Esophagus squamous epithelium (tissue), 4 donors: ENCODE results near the gene TMCC3.

Experiments
- POLR2A ChIP-seq, 4 donors: fragments of 450-650 bp; IDR thresholded peaks; one replicate each; pipeline ENCODE4 v1.6.1; 2017; ENCODE audit warnings: antibody characterized with exemption in 4 of 4, mild to moderate bottlenecking in 4 of 4, moderate library complexity in 3 of 4
- TF ChIP-seq, protein P1 (sequence below), 6 experiments: fragments of 450-650 bp in 4 of 6; fragments of 200-600 bp in 2 of 6; sonication (generic) in 2 of 6; IDR thresholded peaks; one replicate each; pipeline ENCODE4 v1.5.1; 2016 to 2019; ENCODE audit warnings: antibody characterized with exemption in 6 of 6, mild to moderate bottlenecking in 4 of 6, moderate library complexity in 4 of 6

DNA sequence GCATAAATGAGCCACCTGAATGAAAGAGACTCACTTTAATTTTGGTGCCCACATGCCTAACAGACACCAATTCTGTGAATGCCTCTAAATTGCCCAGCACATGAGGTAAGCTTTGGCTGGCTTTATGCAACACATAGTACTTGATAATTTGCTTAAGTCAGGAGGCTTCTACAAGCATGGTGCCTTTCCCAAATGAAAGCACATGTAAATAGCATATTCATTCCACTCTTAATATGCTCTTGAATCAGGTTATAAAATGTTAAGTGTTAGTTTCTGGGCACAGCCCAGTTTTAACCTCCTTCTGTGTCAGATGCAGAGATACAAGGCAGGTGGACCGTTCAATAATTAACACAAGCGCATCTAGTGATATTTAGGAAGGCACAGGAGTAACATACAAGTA is 15.6 kb downstream of the TMCC3 start:
- TF ChIP-seq, protein P1, sequence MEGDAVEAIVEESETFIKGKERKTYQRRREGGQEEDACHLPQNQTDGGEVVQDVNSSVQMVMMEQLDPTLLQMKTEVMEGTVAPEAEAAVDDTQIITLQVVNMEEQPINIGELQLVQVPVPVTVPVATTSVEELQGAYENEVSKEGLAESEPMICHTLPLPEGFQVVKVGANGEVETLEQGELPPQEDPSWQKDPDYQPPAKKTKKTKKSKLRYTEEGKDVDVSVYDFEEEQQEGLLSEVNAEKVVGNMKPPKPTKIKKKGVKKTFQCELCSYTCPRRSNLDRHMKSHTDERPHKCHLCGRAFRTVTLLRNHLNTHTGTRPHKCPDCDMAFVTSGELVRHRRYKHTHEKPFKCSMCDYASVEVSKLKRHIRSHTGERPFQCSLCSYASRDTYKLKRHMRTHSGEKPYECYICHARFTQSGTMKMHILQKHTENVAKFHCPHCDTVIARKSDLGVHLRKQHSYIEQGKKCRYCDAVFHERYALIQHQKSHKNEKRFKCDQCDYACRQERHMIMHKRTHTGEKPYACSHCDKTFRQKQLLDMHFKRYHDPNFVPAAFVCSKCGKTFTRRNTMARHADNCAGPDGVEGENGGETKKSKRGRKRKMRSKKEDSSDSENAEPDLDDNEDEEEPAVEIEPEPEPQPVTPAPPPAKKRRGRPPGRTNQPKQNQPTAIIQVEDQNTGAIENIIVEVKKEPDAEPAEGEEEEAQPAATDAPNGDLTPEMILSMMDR (IDR thresholded peaks at IDR 0.05), result no peak
- no peak for TF ChIP-seq POLR2A (IDR thresholded peaks at IDR 0.05)
